GM19463 (cell line): ENCODE measurements around the gene RAB31.

Source experiments
- ATAC-seq: cut with Tn5 transposase; IDR thresholded peaks from one replicate; pipeline ENCODE4 v1.9.1; 2021; ENCODE audit warnings: mild to moderate bottlenecking, moderate library complexity; ENCODE audit not compliant: unreplicated experiment

Gene RAB31

DNA sequence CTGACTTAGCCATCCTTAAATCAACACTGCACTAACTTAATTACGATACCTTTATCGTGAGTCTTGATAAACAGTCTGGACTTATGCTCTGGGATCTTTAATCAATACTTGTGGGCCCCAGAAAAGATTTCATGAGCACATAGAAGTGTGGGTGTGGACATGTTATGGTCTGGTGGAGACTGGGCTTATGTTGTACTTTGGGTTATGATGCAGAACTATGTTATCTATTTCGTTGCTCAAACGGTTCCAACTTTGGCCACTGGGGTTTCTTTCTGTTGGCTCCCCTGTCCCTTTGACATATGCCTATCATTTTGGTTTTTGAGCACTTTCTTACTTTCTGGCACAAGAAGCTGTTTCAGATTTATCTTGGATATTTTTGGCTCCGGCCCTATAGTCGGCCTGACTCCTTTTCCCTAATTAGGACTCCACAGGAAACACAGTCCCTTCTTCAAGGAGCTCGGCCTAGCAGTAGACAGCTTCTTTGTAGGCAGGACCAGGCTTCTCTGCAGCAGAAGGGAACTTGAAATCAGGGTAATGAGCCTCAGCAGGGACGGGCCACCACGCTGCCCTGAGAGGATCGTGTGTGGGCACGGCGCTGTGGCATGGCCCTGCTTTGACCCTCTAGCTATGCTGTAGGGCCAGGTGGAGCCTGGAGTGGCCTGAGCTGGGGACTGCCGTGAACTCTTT lies 123.1 kb downstream of the RAB31 start:
- no peak for ATAC-seq

DNA sequence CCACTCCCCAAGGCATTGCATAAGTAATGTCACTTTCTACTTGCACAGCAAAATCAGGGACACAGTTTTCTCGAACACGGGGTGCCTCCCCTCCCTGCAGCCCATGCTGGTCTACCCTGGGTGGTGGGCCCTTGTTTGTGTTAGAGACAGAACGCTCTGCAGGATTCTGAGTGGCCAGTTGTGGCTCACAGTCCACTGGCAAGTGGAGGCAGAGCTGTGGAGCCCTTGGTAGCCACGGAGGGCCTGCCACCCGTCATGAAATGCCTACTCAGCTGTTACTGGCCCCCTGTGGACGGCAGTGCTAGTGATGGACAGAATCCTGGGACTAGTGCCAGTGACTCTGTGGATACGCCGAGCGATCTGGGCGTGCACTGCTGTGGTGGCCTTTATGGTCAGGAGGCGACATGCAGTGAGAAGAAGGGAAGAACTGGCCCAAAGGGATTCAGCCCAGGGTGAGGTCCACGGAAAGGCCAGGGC lies 123.7 kb downstream of the RAB31 start:
- no peak for ATAC-seq

GRCh38 chr18:9832871-9833270 lies 124.8 kb downstream of the RAB31 start:
- ATAC-seq, result no peak

DNA sequence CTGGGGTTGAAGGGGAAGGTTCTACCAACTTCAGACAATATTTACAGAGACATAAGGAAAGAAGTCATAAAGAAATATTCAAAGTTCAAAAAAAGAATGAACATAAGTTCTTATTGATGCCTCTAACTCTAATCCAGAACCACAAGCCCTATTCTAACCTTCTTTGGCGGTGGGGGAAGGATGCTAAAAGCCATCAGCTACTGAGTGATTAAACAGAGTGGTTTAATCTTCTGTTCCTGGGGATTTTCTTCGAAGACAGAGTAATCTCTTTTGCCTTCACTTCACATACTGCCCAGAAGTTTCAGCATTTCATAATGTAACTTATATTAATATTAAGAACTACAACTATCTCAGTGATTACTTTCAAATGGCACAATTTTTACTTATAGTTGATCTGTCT lies 126.5 kb downstream of the RAB31 start:
- ATAC-seq, result no peak

DNA sequence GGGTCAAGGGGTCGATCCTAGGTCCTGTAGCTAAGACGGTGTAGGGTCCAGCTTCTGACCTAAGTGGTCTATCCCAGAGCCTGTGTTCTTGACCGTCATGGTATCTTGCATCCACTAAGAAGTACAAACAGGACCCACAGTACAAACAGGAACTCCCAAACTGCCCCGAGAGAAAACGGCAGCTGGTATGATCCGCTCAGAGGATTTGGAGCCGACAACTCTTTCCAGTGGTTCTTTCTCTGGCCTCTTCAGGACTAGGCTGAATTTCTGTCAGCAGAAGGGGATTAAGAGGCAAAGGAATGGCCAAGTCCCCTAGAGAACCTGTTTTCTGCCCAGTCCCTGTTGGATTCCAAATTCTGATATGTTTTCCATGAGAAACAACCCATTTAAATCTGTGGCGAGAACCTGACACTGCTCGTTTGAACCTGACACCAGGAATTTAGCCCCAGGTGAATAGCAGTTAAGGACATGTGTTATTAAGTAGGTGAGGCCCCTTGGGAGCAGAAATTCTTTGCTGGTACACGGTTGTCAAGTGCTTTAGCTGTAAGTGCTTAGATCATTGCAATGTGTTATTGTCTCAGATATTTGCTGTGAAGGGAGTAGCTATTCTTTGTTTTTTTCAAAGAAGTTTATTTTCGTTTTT lies 127.1 kb downstream of the RAB31 start:
- no peak for ATAC-seq

- no peak for ATAC-seq
These were observed 127.7 kb downstream of the RAB31 start for GRCh38 chr18:9835825-9836224.

- no peak for ATAC-seq
These were observed 130.2 kb downstream of the RAB31 start for GRCh38 chr18:9838144-9838877.

DNA sequence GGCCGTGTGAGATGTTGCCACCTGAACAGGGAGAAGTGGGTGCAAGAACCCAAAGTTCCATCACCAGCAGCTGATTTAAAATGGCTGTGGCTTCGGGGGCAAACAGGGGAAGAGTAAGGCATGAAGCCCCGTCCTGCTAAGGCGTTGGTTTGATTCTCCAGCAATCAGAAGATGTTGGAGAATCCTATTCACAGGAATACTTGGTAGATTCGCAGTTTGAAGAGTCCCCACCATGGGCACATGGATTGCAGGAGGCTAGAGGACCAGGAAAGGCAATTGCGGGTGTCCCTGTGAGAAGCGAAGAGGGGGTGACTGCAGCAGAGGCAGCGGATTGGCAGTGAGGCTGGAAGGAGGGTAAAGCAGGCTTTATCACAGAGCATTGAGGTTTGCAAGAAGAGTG lies 131.1 kb downstream of the RAB31 start:
- no peak for ATAC-seq

- ATAC-seq, result no peak
These were observed 131.8 kb downstream of the RAB31 start for GRCh38 chr18:9839853-9840252.

GRCh38 chr18:9841752-9842151 lies 133.7 kb downstream of the RAB31 start:
- ATAC-seq, result no peak

DNA sequence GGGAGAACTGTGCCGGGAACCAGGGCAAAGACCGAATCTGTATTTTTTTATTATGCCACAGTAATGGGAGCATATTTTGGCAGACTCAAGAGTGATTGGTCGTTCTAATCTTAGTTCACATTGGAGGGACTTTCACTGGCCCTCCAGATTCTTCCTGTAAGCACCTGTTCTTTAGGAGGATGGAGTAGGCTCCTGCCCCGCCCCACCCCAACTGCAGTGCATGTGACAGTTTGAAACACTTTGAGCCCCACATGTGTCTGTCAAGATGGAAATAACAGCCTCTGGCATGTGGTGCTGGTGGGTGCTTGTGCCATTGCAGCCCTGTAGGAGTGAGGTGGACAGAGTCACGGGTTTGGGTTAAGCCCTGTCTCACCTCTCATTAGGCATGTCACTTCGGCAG lies 134.3 kb downstream of the RAB31 start:
- no peak for ATAC-seq

DNA sequence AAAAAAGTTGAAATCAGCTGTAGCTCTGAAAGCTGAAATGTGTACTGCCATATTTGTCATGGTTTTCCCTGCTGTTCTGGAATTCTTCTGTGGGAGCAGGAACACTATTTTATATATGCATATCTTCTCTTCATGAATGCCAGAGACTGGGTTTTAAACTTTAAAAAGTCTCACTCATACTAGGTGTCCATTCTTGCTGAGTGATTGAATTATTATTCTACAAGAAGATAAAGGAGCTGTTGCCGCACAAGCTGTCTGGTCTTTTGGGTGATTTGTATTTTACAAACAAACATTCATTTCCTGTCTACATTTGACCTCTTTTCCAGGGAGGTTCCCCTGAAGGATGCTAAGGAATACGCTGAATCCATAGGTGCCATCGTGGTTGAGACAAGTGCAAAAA lies 137.2 kb downstream of the RAB31 start:
- ATAC-seq, result no peak

DNA sequence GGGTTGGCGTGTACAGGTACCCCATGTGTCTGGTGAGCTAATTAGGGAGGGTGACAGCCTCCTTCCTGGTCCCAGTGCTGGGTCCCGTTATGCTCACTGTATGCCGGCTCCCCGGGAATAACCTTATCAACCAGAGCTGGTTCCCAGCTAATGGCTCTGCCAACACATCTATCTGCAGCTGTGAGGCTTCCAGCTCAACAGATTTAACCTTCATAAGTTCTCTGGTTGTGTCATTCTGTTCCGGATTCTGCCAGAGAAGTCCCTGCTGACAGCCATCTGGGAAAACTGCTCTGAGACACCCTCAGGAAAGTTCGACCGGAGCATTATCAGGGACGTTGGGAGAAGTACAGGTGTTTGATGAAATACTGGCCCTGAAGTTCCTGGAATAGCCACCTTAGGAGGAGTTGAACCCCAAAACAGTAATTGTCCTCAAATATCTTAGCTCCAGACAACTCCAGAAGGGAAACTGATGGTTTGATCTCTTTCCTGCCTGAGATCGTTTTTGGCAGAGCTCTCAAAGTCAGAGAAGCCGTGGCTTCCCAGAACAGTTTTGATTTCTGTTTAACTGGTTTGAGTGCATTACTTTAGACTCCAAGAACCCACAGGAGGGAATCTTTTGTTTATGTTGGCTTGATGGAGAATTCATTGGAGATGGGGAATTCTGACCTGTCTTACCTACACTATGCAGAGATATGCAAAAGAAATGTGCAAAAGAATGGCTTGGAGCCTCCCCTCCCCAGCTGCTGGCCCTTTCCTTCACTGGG lies 138.2 kb downstream of the RAB31 start:
- ATAC-seq, result no peak

- ATAC-seq, result no peak
These were observed 140.2 kb downstream of the RAB31 start for GRCh38 chr18:9848170-9848879.

GRCh38 chr18:9849407-9850283 lies 141.5 kb downstream of the RAB31 start:
- ATAC-seq, result no peak

DNA sequence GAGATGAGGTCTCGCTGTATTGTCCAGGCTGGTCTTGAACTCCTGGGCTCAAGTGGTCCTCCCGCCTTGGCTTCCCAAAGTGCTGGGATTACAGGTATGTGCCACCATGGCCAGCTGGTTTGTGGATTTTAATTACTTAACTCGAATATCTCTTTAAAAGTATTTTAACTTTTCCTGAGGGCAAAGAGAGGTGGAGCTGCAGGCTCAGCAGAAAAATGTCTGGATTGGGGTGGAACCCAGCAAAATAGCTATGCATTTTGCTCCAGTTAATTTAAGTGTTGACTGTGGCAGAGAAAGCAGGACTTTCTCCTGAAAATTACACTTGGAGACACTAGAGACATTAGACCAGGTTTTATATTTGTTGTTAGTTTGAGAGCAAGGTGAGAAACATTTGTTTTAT lies 142.2 kb downstream of the RAB31 start:
- ATAC-seq, result no peak

- ATAC-seq, result no peak
These were observed 143.4 kb downstream of the RAB31 start for GRCh38 chr18:9851511-9851910.

- no peak for ATAC-seq
These were observed 144.4 kb downstream of the RAB31 start for GRCh38 chr18:9852266-9853081.
